Measurements from ENCODE around the gene SND1. TPM values are rescaled to one million over a fixed set of nuclear protein-coding genes. Genes with fewer than 3 reads are reported as not detected.
"Not testable (repeated sequence)": the region's sequence is repeated elsewhere in the genome, so short reads cannot be mapped to it uniquely, and the experiment has no call there.

SND1 gene
- total and polyA plus RNA-seq, 7 experiments from 2014 or later: 68.6 to 253 (median 137) TPM

DNA sequence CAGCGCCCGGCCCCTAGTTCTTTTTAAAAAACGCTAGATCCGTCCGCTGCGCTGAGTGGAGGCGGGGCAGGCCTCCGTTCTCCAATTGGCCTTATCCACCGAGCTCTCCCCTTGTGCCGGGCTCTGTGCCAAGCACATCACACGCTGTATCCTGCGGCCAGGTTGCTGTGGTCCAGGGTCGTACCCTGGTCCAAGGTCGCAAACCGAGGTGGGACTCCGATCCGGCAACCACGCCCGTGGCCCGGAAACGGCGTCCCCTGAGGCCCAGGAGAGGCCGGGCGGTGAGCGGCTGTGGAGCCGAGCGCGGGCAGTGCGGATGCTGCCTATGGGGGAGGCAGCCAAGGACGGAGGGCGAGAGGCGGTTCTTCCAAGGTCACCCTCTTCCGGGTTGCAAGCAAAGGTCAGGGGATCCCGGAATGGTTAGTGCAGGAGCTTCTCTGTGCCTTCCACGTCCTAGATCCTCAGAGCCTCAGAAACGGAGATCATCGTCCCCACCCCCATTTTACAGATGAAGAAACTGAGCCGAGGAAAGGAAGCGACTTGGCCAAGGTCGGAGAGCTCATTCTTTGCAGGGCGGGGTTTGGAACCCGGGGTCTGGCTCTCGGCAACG lies 451.6 kb downstream of the SND1 start:
- H3K9me3 ChIP-seq (ENCODE audit: control insufficient read depth in 2 of 3, low read length in 3 of 3): no peaks in the 10 kb centered on the region
- peak overlapping the region; percentile 56 for H3K4me3 ChIP-seq (ENCODE audit: low read length)
- no peaks in the 10 kb centered on the region for H3K27me3 ChIP-seq (ENCODE audit: control insufficient read depth in 2 of 2, insufficient read depth in 2 of 2, low read length in 2 of 2)
- ChIA-PET CTCF (interaction anchor here (0.9 kb wide), 1 partner anchor 32 kb away, joined by 3 read pairs; no protein-coding TSS in a partner anchor), POLR2A (interaction anchor here (1.1 kb wide), 1 partner anchor 15 kb away, joined by 3 read pairs; no protein-coding TSS in a partner anchor)
- DNase-seq (no peak), ATAC-seq (peak; percentile 40)
- H3K36me3 Mint-ChIP-seq: peaks cover 0 to 4% (median 0%) of the 10 kb centered on the region in 5 donors
- H3K9me3 Mint-ChIP-seq: peaks cover 0 to 5% (median 0%) of the 10 kb centered on the region in 11 donors
- peaks cover 0 to 22% (median 0%) of the 10 kb centered on the region in 5 donors for H3K27me3 Mint-ChIP-seq
- intact Hi-C loops (cut with micrococcal nuclease): no loop called here
- no peaks in the 10 kb centered on the region for H3K36me3 ChIP-seq (ENCODE audit: control insufficient read depth in 2 of 3, insufficient read depth in 3 of 3, low read length in 3 of 3)
- peaks cover 29 to 80% (median 69%) of the 10 kb centered on the region in 7 donors for H3K4me1 Mint-ChIP-seq
- peak overlapping the region in 7 of 9 donors; percentile 13 to 80 (median 67) for H3K27ac Mint-ChIP-seq
- peak overlapping the region; percentile 77 to 89 (median 88) for H3K4me3 Mint-ChIP-seq
- H3K4me1 ChIP-seq (ENCODE audit: control insufficient read depth in 2 of 2, insufficient read depth in 2 of 2, low read length in 2 of 2): peaks cover 6 to 35% of the 10 kb centered on the region in 2 donors
- no peak overlapping the region for H3K27ac ChIP-seq (ENCODE audit: low read depth, low read length)

DNA sequence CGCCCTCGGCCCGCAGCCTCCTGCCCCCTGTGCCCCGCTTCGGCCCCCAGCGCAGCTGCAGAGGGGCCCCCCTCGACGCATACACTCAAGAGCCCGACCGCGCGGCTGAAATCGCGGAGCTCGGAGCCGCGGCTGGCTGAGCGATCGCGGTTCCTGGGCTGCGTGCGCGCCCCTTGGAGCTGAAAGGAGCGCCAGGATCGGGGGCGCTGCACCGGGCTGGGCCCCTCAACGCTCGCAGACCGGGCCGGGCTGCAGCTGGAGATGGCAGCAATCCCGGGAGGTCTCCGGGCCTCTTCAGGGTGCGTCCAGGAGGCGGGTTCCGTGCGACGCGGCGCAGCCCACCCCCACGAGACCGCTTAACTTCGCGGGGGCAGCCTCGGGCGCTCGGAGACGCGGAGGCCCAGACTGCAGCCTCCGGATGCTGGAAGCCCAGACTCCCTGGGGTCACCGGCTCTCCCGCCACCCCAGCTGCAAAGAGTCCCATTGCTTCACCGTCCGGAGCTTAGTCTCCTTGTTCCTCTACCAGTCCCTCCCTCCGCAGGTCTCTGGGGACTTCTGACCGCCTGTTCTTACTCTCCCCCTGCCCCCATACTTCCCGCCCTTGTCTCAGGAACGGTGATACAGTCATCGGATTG lies 452.2 kb downstream of the SND1 start:
- intact Hi-C loops (cut with micrococcal nuclease): no loop called here
- H3K36me3 ChIP-seq (ENCODE audit: control insufficient read depth in 2 of 3, insufficient read depth in 3 of 3, low read length in 3 of 3): no peaks in the 10 kb centered on the region
- H3K4me1 Mint-ChIP-seq: peaks cover 36 to 83% (median 76%) of the 10 kb centered on the region in 7 donors
- POLR2A ChIA-PET: interaction anchor here (0.6 to 1.2 kb wide), 3 partner anchors 13 to 63 kb away, joined by 3 read pairs; no protein-coding TSS in a partner anchor
- H3K27ac ChIP-seq (ENCODE audit: low read depth, low read length): no peak overlapping the region
- H3K9me3 Mint-ChIP-seq: peaks cover 0 to 5% (median 0%) of the 10 kb centered on the region in 11 donors
- DNase-seq (peak in 2 of 9 donors; percentile 22 to 23), ATAC-seq (peak; percentile 7)
- H3K27ac Mint-ChIP-seq: peak overlapping the region in 6 of 9 donors; percentile 22 to 89 (median 66)
- CTCF ChIA-PET: interaction anchor here (0.9 kb wide), 1 partner anchor 31 kb away, joined by 3 read pairs; no protein-coding TSS in a partner anchor
- H3K36me3 Mint-ChIP-seq: peaks cover 0 to 4% (median 0%) of the 10 kb centered on the region in 5 donors
- H3K9me3 ChIP-seq (ENCODE audit: control insufficient read depth in 2 of 3, low read length in 3 of 3): no peaks in the 10 kb centered on the region
- H3K4me3 Mint-ChIP-seq: peak overlapping the region; percentile 77 to 89 (median 88)
- H3K4me1 ChIP-seq (ENCODE audit: control insufficient read depth in 2 of 2, insufficient read depth in 2 of 2, low read length in 2 of 2): peaks cover 11 to 39% of the 10 kb centered on the region in 2 donors
- H3K4me3 ChIP-seq (ENCODE audit: low read length): peak overlapping the region; percentile 56
- H3K27me3 Mint-ChIP-seq: peaks cover 0 to 22% (median 0%) of the 10 kb centered on the region in 5 donors
- no peaks in the 10 kb centered on the region for H3K27me3 ChIP-seq (ENCODE audit: control insufficient read depth in 2 of 2, insufficient read depth in 2 of 2, low read length in 2 of 2)

DNA sequence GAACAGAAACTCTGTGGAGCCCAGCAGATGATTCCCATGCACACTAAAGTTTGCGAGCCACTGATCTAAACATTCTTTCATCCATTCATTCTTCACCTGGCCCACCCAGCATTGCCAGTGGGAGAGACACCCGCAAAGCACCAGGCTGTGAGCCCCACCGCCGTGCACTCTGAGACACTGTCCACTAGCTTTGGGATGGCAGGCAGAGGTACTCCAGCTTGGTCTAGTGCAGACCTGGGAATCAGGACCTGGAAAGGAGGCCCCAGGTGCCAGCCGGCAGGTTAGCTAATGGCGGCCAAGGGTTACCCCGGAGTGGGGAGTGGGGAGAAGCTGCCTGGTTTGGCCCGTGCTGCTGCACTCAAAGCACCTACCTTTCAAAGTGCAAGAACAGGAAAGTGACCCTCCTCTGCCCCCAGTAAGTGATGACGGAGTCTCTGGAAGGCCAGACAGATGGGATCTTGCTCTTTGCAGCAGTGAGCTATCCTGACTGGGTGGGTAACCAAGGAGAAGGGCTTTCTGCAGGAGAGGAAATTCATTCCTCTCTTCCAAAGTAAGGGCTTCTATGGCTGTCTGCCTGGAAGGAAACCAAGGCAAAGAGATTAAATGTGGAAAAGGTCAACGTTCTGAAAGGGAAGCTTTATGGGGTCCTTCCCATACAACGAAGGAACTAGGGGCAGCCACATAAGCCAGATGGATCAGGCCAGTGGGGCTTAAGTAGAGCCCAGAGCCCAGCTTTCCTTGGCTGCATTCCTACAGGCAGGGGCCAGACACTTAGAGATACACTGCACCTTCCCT lies 453.4 kb downstream of the SND1 start:
- H3K36me3 ChIP-seq (ENCODE audit: control insufficient read depth in 2 of 3, insufficient read depth in 3 of 3, low read length in 3 of 3): no peaks in the 10 kb centered on the region
- ChIA-PET POLR2A (interaction anchor here (0.6 to 1.2 kb wide), 2 partner anchors 12 to 64 kb away, joined by 3 read pairs; no protein-coding TSS in a partner anchor), CTCF (no interaction called here)
- Mint-ChIP-seq H3K4me3 (peak overlapping the region; percentile 17 to 86 (median 40)), H3K27me3 (peaks cover 0 to 22% (median 0%) of the 10 kb centered on the region in 5 donors), H3K4me1 (peaks cover 45 to 87% (median 82%) of the 10 kb centered on the region in 7 donors), H3K27ac (peak overlapping the region in 2 of 9 donors; percentile 10 to 23), H3K36me3 (peaks cover 0 to 4% (median 0%) of the 10 kb centered on the region in 5 donors), H3K9me3 (peaks cover 0 to 5% (median 0%) of the 10 kb centered on the region in 11 donors)
- intact Hi-C loops (cut with micrococcal nuclease): loop anchor here (5.0 kb wide), 4 partner anchors 48 to 453 kb away; partner anchors contain the start of genes LRRC4 (in 1 of the 2) and SND1 (in 1 of the 2)
- no peak overlapping the region for H3K4me3 ChIP-seq (ENCODE audit: low read length)
- H3K27ac ChIP-seq (ENCODE audit: low read depth, low read length): no peak overlapping the region
- DNase-seq (no peak), ATAC-seq (no peak)
- H3K4me1 ChIP-seq (ENCODE audit: control insufficient read depth in 2 of 2, insufficient read depth in 2 of 2, low read length in 2 of 2): peaks cover 21 to 47% of the 10 kb centered on the region in 2 donors
- no peaks in the 10 kb centered on the region for H3K9me3 ChIP-seq (ENCODE audit: control insufficient read depth in 2 of 3, low read length in 3 of 3)
- no peaks in the 10 kb centered on the region for H3K27me3 ChIP-seq (ENCODE audit: control insufficient read depth in 2 of 2, insufficient read depth in 2 of 2, low read length in 2 of 2)

DNA sequence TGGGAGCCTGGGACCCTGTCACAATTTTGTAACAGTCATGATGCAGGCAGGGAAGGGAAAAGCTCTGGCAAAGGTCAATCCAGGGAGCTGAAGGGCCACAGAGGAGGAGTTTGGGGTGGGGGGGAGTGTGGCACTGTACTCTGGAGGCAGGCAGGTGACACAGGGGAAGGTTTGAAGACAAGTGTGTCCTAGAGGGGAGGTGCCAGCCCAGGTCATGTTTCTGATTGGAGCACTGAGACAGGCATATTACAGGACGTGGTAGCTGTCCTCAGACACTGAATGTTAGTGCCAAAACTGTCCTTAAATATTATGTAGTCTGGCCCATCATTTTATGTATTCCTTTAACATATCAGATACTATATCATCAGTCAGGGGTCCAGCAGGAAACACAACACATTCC lies 454.8 kb downstream of the SND1 start:
- Histone ChIP-seq H3K27me3 (ENCODE audit: control insufficient read depth in 2 of 2, insufficient read depth in 2 of 2, low read length in 2 of 2) (no peaks in the 10 kb centered on the region), H3K9me3 (ENCODE audit: control insufficient read depth in 2 of 3, low read length in 3 of 3) (no peaks in the 10 kb centered on the region), H3K4me3 (ENCODE audit: low read length) (no peak overlapping the region), H3K4me1 (ENCODE audit: control insufficient read depth in 2 of 2, insufficient read depth in 2 of 2, low read length in 2 of 2) (peaks cover 33 to 58% of the 10 kb centered on the region in 2 donors), H3K36me3 (ENCODE audit: control insufficient read depth in 2 of 3, insufficient read depth in 3 of 3, low read length in 3 of 3) (no peaks in the 10 kb centered on the region), H3K27ac (ENCODE audit: low read depth, low read length) (no peak overlapping the region)
- peak overlapping the region in 9 of 10 donors; percentile 2 to 68 (median 34) for H3K4me3 Mint-ChIP-seq
- no peak for DNase-seq
- peaks cover 53 to 87% (median 84%) of the 10 kb centered on the region in 7 donors for H3K4me1 Mint-ChIP-seq
- ChIA-PET CTCF (interaction anchor here (1.0 kb wide), 1 partner anchor 19 kb away, joined by 5 read pairs; no protein-coding TSS in a partner anchor), POLR2A (no interaction called here)
- H3K9me3 Mint-ChIP-seq: peaks cover 0 to 2% (median 0%) of the 10 kb centered on the region in 11 donors
- no peak for ATAC-seq
- H3K27me3 Mint-ChIP-seq: peaks cover 0 to 25% (median 0%) of the 10 kb centered on the region in 5 donors
- H3K27ac Mint-ChIP-seq: peak overlapping the region in 4 of 9 donors; percentile 0 to 66 (median 9)
- intact Hi-C loops (cut with micrococcal nuclease): loop anchor here (5.0 kb wide), 4 partner anchors 50 to 455 kb away; partner anchors contain the start of genes LRRC4 (in 1 of the 2) and SND1 (in 1 of the 2)
- H3K36me3 Mint-ChIP-seq: peaks cover 0 to 2% (median 0%) of the 10 kb centered on the region in 5 donors

DNA sequence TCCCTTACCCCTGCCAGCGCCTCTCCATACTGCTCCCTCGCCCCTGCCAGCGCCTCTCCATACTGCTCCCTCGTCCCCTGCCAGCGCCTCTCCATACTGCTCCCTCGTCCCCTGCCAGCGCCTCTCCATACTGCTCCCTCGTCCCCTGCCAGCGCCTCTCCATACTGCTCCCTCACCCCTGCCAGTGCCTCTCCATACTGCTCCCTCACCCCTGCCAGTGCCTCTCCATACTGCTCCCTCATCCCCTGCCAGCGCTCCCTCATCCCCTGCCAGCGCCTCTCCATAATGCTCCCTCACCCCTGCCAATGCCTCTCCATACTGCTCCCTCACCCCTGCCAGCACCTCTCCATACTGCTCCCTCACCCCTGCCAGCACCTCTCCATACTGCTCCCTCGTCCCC lies 455.5 kb downstream of the SND1 start:
- peaks cover 58 to 87% (median 84%) of the 10 kb centered on the region in 7 donors for H3K4me1 Mint-ChIP-seq

More for the DNA sequence above, 455.5 kb downstream of the SND1 start:
- peaks cover 33 to 65% of the 10 kb centered on the region in 2 donors for H3K4me1 ChIP-seq (ENCODE audit: control insufficient read depth in 2 of 2, insufficient read depth in 2 of 2, low read length in 2 of 2)
- ATAC-seq; POLR2A ChIA-PET; CTCF ChIA-PET; H3K4me3 ChIP-seq (ENCODE audit: low read length); H3K9me3 Mint-ChIP-seq; DNase-seq; H3K27me3 ChIP-seq (ENCODE audit: control insufficient read depth in 2 of 2, insufficient read depth in 2 of 2, low read length in 2 of 2); H3K36me3 Mint-ChIP-seq; H3K9me3 ChIP-seq (ENCODE audit: control insufficient read depth in 2 of 3, low read length in 3 of 3); H3K27ac ChIP-seq (ENCODE audit: low read depth, low read length); H3K36me3 ChIP-seq (ENCODE audit: control insufficient read depth in 2 of 3, insufficient read depth in 3 of 3, low read length in 3 of 3): not testable (repeated sequence)
- Mint-ChIP-seq H3K4me3 (peak overlapping the region in 3 of 10 donors; percentile 23 to 68 (median 48)), H3K27ac (peak overlapping the region in 1 of 9 donors; percentile 14), H3K27me3 (peaks cover 0 to 28% (median 0%) of the 10 kb centered on the region in 5 donors)
- intact Hi-C loops (cut with micrococcal nuclease): loop anchor here (5.0 kb wide), 4 partner anchors 50 to 455 kb away; partner anchors contain the start of genes LRRC4 (in 1 of the 2) and SND1 (in 1 of the 2)
